ENCODE results near the gene C10orf90.

DNA sequence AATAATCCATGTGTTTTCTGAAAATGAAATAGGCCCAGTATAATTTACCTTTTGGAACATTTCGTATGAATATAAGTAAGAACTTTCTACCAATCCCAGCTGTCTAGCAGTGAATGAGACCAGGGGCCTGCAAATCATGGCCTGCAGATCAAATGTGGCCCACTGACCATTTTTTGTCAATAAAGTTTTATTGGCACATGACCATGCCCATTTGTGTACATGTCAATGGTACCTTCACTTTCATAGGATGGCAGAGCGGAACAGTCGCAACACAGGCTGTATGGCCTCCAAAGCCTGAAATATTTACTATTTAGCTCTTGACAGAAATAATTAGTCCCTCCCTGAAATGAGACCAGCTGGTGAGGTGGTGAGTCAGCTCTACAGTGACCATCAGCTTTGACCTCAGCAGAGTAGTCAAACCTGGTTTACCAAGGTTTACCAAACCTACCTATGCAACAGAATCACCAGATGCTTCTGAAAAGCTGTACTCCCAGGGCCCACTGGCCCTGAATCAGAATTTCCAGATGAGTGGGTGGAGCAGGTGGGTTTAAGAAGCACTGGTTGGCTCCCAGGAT, 13.8 kb upstream of the C10orf90 start:
- TF ChIP-seq CTCF (IDR thresholded peaks at IDR 0.05) (no peak), POLR2A (IDR thresholded peaks at IDR 0.05) (no peak), EP300 (IDR thresholded peaks at IDR 0.05) (no peak)

Data from ovary (tissue), 3 donors.